ENCODE results near the gene RPL39L.

Gene RPL39L

GRCh38 chr3:187131981-187132380 lies 7.3 kb downstream of the RPL39L start:
- TF ChIP-seq CTCF (IDR thresholded peaks at IDR 0.05; ENCODE audit: borderline replicate concordance, control extremely low read depth, extremely low read depth, insufficient read depth, missing control alignments), result no peak
- in situ Hi-C loops (cut with MboI; ENCODE audit: low sequenced_read_pairs, unreplicated experiment), result no loop called here
- no peak for DNase-seq (ENCODE audit: low spot score)

- in situ Hi-C loops (cut with MboI; ENCODE audit: low sequenced_read_pairs, unreplicated experiment), result no loop called here
- TF ChIP-seq CTCF (IDR thresholded peaks at IDR 0.05; ENCODE audit: borderline replicate concordance, control extremely low read depth, extremely low read depth, insufficient read depth, missing control alignments), result no peak
Observed at GRCh38 chr3:187130346-187131066, 8.8 kb downstream of the RPL39L start.

GRCh38 chr3:187125319-187126031 lies 13.8 kb downstream of the RPL39L start:
- in situ Hi-C loops (cut with MboI; ENCODE audit: low sequenced_read_pairs, unreplicated experiment), result no loop called here
- TF ChIP-seq CTCF (IDR thresholded peaks at IDR 0.05; ENCODE audit: borderline replicate concordance, control extremely low read depth, extremely low read depth, insufficient read depth, missing control alignments), result no peak
- peak; percentile 22 for DNase-seq (ENCODE audit: low spot score)

More at GRCh38 chr3:187130346-187131066, 8.8 kb downstream of the RPL39L start:
- peak; percentile 46 for DNase-seq (ENCODE audit: low spot score)

GRCh38 chr3:187122261-187122660 lies 17.0 kb downstream of the RPL39L start:
- no peak for DNase-seq (ENCODE audit: low spot score)
- TF ChIP-seq CTCF (IDR thresholded peaks at IDR 0.05; ENCODE audit: borderline replicate concordance, control extremely low read depth, extremely low read depth, insufficient read depth, missing control alignments), result no peak
- in situ Hi-C loops (cut with MboI; ENCODE audit: low sequenced_read_pairs, unreplicated experiment), result no loop called here

GRCh38 chr3:187120326-187120725 lies 19.0 kb downstream of the RPL39L start:
- DNase-seq (ENCODE audit: low spot score), result no peak
- in situ Hi-C loops (cut with MboI; ENCODE audit: low sequenced_read_pairs, unreplicated experiment), result no loop called here
- TF ChIP-seq CTCF (IDR thresholded peaks at IDR 0.05; ENCODE audit: borderline replicate concordance, control extremely low read depth, extremely low read depth, insufficient read depth, missing control alignments), result no peak

GRCh38 chr3:187114511-187114910 lies 24.8 kb downstream of the RPL39L start:
- no peak for DNase-seq (ENCODE audit: low spot score)
- in situ Hi-C loops (cut with MboI; ENCODE audit: low sequenced_read_pairs, unreplicated experiment), result no loop called here
- TF ChIP-seq CTCF (IDR thresholded peaks at IDR 0.05; ENCODE audit: borderline replicate concordance, control extremely low read depth, extremely low read depth, insufficient read depth, missing control alignments), result no peak
